HEK293T (cell line): ENCODE measurements around the gene RUFY4.

ENCODE experiments used
- CTCF ChIA-PET: fragments of 350-600 bp; formaldehyde crosslinking; extraction: SDS; loops from one replicate; lab custom pipeline; 2021; ENCODE audit warnings: antibody characterized with exemption, inconsistent platforms; lab: Yijun Ruan, JAX
- POLR2A ChIA-PET: fragments of 350-600 bp; formaldehyde crosslinking; extraction: SDS; loops from one replicate; lab custom pipeline; 2020; ENCODE audit warnings: antibody characterized with exemption, inconsistent platforms; lab: Yijun Ruan, JAX
- DNase-seq: peaks from one replicate; pipeline ENCODE4 v3.0.0; 2012; ENCODE audit warnings: mixed read lengths; ENCODE audit errors: extremely low spot score
- ARNT ChIP-seq: fragments of 450-650 bp; IDR thresholded peaks from 2 replicates; pipeline ENCODE4 v1.6.1; 2017; ENCODE audit warnings: mild to moderate bottlenecking
- BHLHE40 ChIP-seq: fragments of 450-650 bp; IDR thresholded peaks from 2 replicates; pipeline ENCODE4 v1.6.1; 2016; ENCODE audit warnings: mild to moderate bottlenecking, moderate library complexity, borderline replicate concordance
- CTBP1 ChIP-seq: fragments of 450-650 bp; IDR thresholded peaks from 2 replicates; pipeline ENCODE4 v1.6.1; 2016; ENCODE audit warnings: borderline replicate concordance
- ELF4 ChIP-seq: fragments of 450-650 bp; IDR thresholded peaks from 2 replicates; pipeline ENCODE4 v1.6.1; 2017; ENCODE audit warnings: antibody characterized with exemption
- FOXA1 ChIP-seq: fragments of 450-650 bp; IDR thresholded peaks from 2 replicates; pipeline ENCODE4 v1.6.1; 2016; ENCODE audit warnings: mild to moderate bottlenecking
- FOXK2 ChIP-seq: fragments of 450-650 bp; IDR thresholded peaks from 2 replicates; pipeline ENCODE4 v1.6.1; 2016; ENCODE audit warnings: mild to moderate bottlenecking
- FOXM1 ChIP-seq: fragments of 450-650 bp; IDR thresholded peaks from 2 replicates; pipeline ENCODE4 v1.6.1; 2017; ENCODE audit warnings: mild to moderate bottlenecking, borderline replicate concordance
- HDGF ChIP-seq: fragments of 450-650 bp; IDR thresholded peaks from 2 replicates; pipeline ENCODE4 v1.6.1; 2017; ENCODE audit warnings: antibody characterized with exemption, borderline replicate concordance
- L3MBTL2 ChIP-seq: fragments of 450-650 bp; conservative IDR thresholded peaks from 2 replicates; pipeline ENCODE4 v1.6.1; 2016; ENCODE audit warnings: mild to moderate bottlenecking
- LEF1 ChIP-seq: fragments of 450-650 bp; IDR thresholded peaks from 2 replicates; pipeline ENCODE4 v1.6.1; 2017; ENCODE audit warnings: mild to moderate bottlenecking, borderline replicate concordance
- NFRKB ChIP-seq: fragments of 450-650 bp; IDR thresholded peaks from 2 replicates; pipeline ENCODE4 v1.6.1; 2016; ENCODE audit warnings: mild to moderate bottlenecking, moderate library complexity
- PKNOX1 ChIP-seq: fragments of 450-650 bp; IDR thresholded peaks from 2 replicates; pipeline ENCODE4 v1.6.1; 2016
- SP1 ChIP-seq: fragments of 450-650 bp; IDR thresholded peaks from 2 replicates; pipeline ENCODE4 v1.6.1; 2017
- SUZ12 ChIP-seq: fragments of 450-650 bp; IDR thresholded peaks from 2 replicates; pipeline ENCODE4 v1.6.1; 2016; ENCODE audit warnings: mild to moderate bottlenecking
- TARDBP ChIP-seq: fragments of 450-650 bp; IDR thresholded peaks from 2 replicates; pipeline ENCODE4 v1.6.1; 2016
- ZNF384 ChIP-seq: fragments of 450-650 bp; IDR thresholded peaks from 2 replicates; pipeline ENCODE4 v1.6.1; 2016

RUFY4 gene

GRCh38 chr2:218129458-218130135 is 60.5 kb downstream of the RUFY4 start:
- ChIA-PET POLR2A (no interaction called here), CTCF (no interaction called here)
- TF ChIP-seq L3MBTL2 (no peak), FOXA1 (no peak), HDGF (no peak), CTBP1 (no peak), FOXM1 (no peak), SUZ12 (no peak), NFRKB (no peak), ZNF384 (no peak), TARDBP (no peak), LEF1 (no peak), FOXK2 (no peak), ARNT (no peak), BHLHE40 (no peak), PKNOX1 (no peak), SP1 (no peak)
- no peak for DNase-seq

GRCh38 chr2:218130377-218130776 is 61.3 kb downstream of the RUFY4 start:
- TF ChIP-seq ZNF384 (no peak), PKNOX1 (no peak), BHLHE40 (no peak), FOXM1 (no peak), NFRKB (no peak)
- ChIA-PET CTCF (no interaction called here), POLR2A (no interaction called here)
- DNase-seq, result no peak

GRCh38 chr2:218130822-218131221 is 61.8 kb downstream of the RUFY4 start:
- TF ChIP-seq FOXK2, result no peak
- no peak for TF ChIP-seq ELF4
- no peak for TF ChIP-seq ARNT
- TF ChIP-seq SUZ12, result no peak
- no peak for TF ChIP-seq HDGF
- no peak for TF ChIP-seq PKNOX1
- no peak for TF ChIP-seq TARDBP
- no peak for TF ChIP-seq BHLHE40
- no peak for TF ChIP-seq LEF1
- no peak for TF ChIP-seq CTBP1
- no peak for TF ChIP-seq ZNF384
- no peak for TF ChIP-seq SP1
- no peak for TF ChIP-seq L3MBTL2
- no peak for TF ChIP-seq NFRKB
- ChIA-PET CTCF (no interaction called here), POLR2A (no interaction called here)
- DNase-seq, result no peak

- POLR2A ChIA-PET, result no interaction called here
- CTCF ChIA-PET, result no interaction called here
- TF ChIP-seq FOXM1 (no peak), SP1 (no peak), SUZ12 (no peak), NFRKB (no peak), BHLHE40 (no peak), TARDBP (no peak)
- DNase-seq, result no peak
Measured at GRCh38 chr2:218137514-218137913, 68.5 kb downstream of the RUFY4 start.

- no peak for DNase-seq
- ChIA-PET CTCF (no interaction called here), POLR2A (no interaction called here)
- TF ChIP-seq FOXA1 (no peak), PKNOX1 (no peak), SP1 (no peak)
Measured at GRCh38 chr2:218138047-218138446, 69.0 kb downstream of the RUFY4 start.
